ENCODE data around the gene MTHFD1L. TPM values are rescaled to one million over a fixed set of nuclear protein-coding genes. Genes with fewer than 3 reads are reported as not detected.
A peak's percentile ranks its signal among the peaks of the same experiment; 100 is the strongest.

The MTHFD1L gene
- total and polyA plus RNA-seq, 9 of the 15 experiments (the other 6 are each of a cell fraction or from before 2014, with no cell fraction given): 20.9 to 128 (median 61.0) TPM

- TF ChIP-seq ATF4 (CRISPR knock-in tag; IDR thresholded peaks at IDR 0.05) (peak; percentile 82), ZNF263 (CRISPR knock-in tag; IDR thresholded peaks at IDR 0.05; ENCODE audit: borderline replicate concordance) (no peak), THRAP3 (IDR thresholded peaks at IDR 0.05; ENCODE audit: borderline replicate concordance) (no peak), PHF20 (IDR thresholded peaks at IDR 0.05; ENCODE audit: partially characterized antibody) (no peak), MCM5 (IDR thresholded peaks at IDR 0.05; ENCODE audit: low read depth) (no peak), ZC3H8 (IDR thresholded peaks at IDR 0.05) (no peak), PREB (CRISPR knock-in tag; IDR thresholded peaks at IDR 0.05) (no peak), RNF219 (CRISPR knock-in tag; IDR thresholded peaks at IDR 0.05) (no peak), HDAC3 (IDR thresholded peaks at IDR 0.05; ENCODE audit: borderline replicate concordance, partially characterized antibody) (peak; percentile 95), GTF2A2 (tag; IDR thresholded peaks at IDR 0.05) (no peak), CREM (IDR thresholded peaks at IDR 0.05; ENCODE audit: low read depth) (peak; percentile 56; the same call in 1 of the 2 replicates), ZSCAN32 (CRISPR knock-in tag; IDR thresholded peaks at IDR 0.05) (no peak), BACH1 (tag; IDR thresholded peaks at IDR 0.05) (peak; percentile 52; the same call in 1 of the 2 replicates), HNRNPLL (IDR thresholded peaks at IDR 0.05; ENCODE audit: low read depth, low read length, poor library complexity, severe bottlenecking) (no peak), BDP1 (IDR thresholded peaks at IDR 0.05; ENCODE audit: insufficient read depth, insufficient read length) (no peak), ATF7 (IDR thresholded peaks at IDR 0.05) (peak; percentile 94), SRSF7 (optimal IDR thresholded peaks at IDR 0.05; ENCODE audit: low read depth, low read length) (no peak), ZNF584 (CRISPR knock-in tag; IDR thresholded peaks at IDR 0.05; ENCODE audit: low read depth) (no peak), PHF21A (IDR thresholded peaks at IDR 0.05; ENCODE audit: borderline replicate concordance, low read depth) (no peak), KLF6 (CRISPR knock-in tag; IDR thresholded peaks at IDR 0.05; ENCODE audit: borderline replicate concordance) (no peak), ZNF23 (CRISPR knock-in tag; IDR thresholded peaks at IDR 0.05) (no peak), HINFP (tag; conservative IDR thresholded peaks at IDR 0.05; ENCODE audit: low read depth) (no peak), EHMT2 (IDR thresholded peaks at IDR 0.05) (peak; percentile 37; the same call in 1 of the 2 replicates)
These were observed 222.5 kb downstream of the MTHFD1L start (continued) for GRCh38 chr6:151087861-151088598.

All from K562 (cell line).